ENCODE results near the gene OTUD7B.

Gene OTUD7B

GRCh38 chr1:149915429-149916192 lies 94.9 kb downstream of the OTUD7B start:
- TF ChIP-seq TSHZ2 (CRISPR knock-in tag; IDR thresholded peaks at IDR 0.05): no peak
- TF ChIP-seq ZC3H10 (CRISPR knock-in tag; IDR thresholded peaks at IDR 0.05): no peak
- TF ChIP-seq ZFP3 (CRISPR knock-in tag; IDR thresholded peaks at IDR 0.05): no peak
- no peak for TF ChIP-seq ZFP30 (CRISPR knock-in tag; IDR thresholded peaks at IDR 0.05)
- TF ChIP-seq ARNTL (CRISPR knock-in tag; IDR thresholded peaks at IDR 0.05; ENCODE audit: borderline replicate concordance, low read depth): no peak
- TF ChIP-seq ZNF565 (CRISPR knock-in tag; conservative IDR thresholded peaks at IDR 0.05; ENCODE audit: low read depth): no peak
- no peak for TF ChIP-seq CREB5 (CRISPR knock-in tag; IDR thresholded peaks at IDR 0.05; ENCODE audit: low read depth)
- TF ChIP-seq BACH2 (CRISPR knock-in tag; IDR thresholded peaks at IDR 0.05; ENCODE audit: borderline replicate concordance): no peak
- TF ChIP-seq PPARA (CRISPR knock-in tag; IDR thresholded peaks at IDR 0.05; ENCODE audit: borderline replicate concordance): no peak
- TF ChIP-seq SNAI2 (CRISPR knock-in tag; IDR thresholded peaks at IDR 0.05): no peak
- no peak for TF ChIP-seq RARB (CRISPR knock-in tag; IDR thresholded peaks at IDR 0.05)
- no peak for TF ChIP-seq ZNF70 (CRISPR knock-in tag; IDR thresholded peaks at IDR 0.05)
- no peak for TF ChIP-seq CSRNP3 (CRISPR knock-in tag; IDR thresholded peaks at IDR 0.05)
- TF ChIP-seq ESRRG (CRISPR knock-in tag; IDR thresholded peaks at IDR 0.05): no peak
- TF ChIP-seq TCF4 (CRISPR knock-in tag; IDR thresholded peaks at IDR 0.05; ENCODE audit: borderline replicate concordance): no peak
- TF ChIP-seq OSR1 (CRISPR knock-in tag; IDR thresholded peaks at IDR 0.05): no peak
- TF ChIP-seq CSDC2 (CRISPR knock-in tag; IDR thresholded peaks at IDR 0.05): no peak
- no peak for TF ChIP-seq POU6F1 (CRISPR knock-in tag; IDR thresholded peaks at IDR 0.05; ENCODE audit: borderline replicate concordance, low read depth)
- ATAC-seq: no peak

- no peak for ATAC-seq
- no peak for TF ChIP-seq ZFP30 (CRISPR knock-in tag; IDR thresholded peaks at IDR 0.05)
- no peak for TF ChIP-seq TCF4 (CRISPR knock-in tag; IDR thresholded peaks at IDR 0.05; ENCODE audit: borderline replicate concordance)
- no peak for TF ChIP-seq OSR1 (CRISPR knock-in tag; IDR thresholded peaks at IDR 0.05)
- no peak for TF ChIP-seq POU6F1 (CRISPR knock-in tag; IDR thresholded peaks at IDR 0.05; ENCODE audit: borderline replicate concordance, low read depth)
- TF ChIP-seq ISL1 (CRISPR knock-in tag; IDR thresholded peaks at IDR 0.05): no peak
- TF ChIP-seq ZNF565 (CRISPR knock-in tag; conservative IDR thresholded peaks at IDR 0.05; ENCODE audit: low read depth): no peak
- TF ChIP-seq ZNF8 (CRISPR knock-in tag; IDR thresholded peaks at IDR 0.05): no peak
- TF ChIP-seq ARNTL (CRISPR knock-in tag; IDR thresholded peaks at IDR 0.05; ENCODE audit: borderline replicate concordance, low read depth): no peak
These were observed 96.0 kb downstream of the OTUD7B start for GRCh38 chr1:149914545-149914944.

- no peak for ATAC-seq
- TF ChIP-seq ISL1 (CRISPR knock-in tag; IDR thresholded peaks at IDR 0.05): no peak
- TF ChIP-seq ESRRG (CRISPR knock-in tag; IDR thresholded peaks at IDR 0.05): no peak
- no peak for TF ChIP-seq BACH2 (CRISPR knock-in tag; IDR thresholded peaks at IDR 0.05; ENCODE audit: borderline replicate concordance)
- TF ChIP-seq GLIS3 (CRISPR knock-in tag; IDR thresholded peaks at IDR 0.05): no peak
- no peak for TF ChIP-seq PATZ1 (CRISPR knock-in tag; IDR thresholded peaks at IDR 0.05; ENCODE audit: borderline replicate concordance)
- no peak for TF ChIP-seq CSRNP3 (CRISPR knock-in tag; IDR thresholded peaks at IDR 0.05)
- TF ChIP-seq CREB5 (CRISPR knock-in tag; IDR thresholded peaks at IDR 0.05; ENCODE audit: low read depth): no peak
- no peak for TF ChIP-seq TOX (CRISPR knock-in tag; IDR thresholded peaks at IDR 0.05; ENCODE audit: borderline replicate concordance)
- no peak for TF ChIP-seq OSR1 (CRISPR knock-in tag; IDR thresholded peaks at IDR 0.05)
These were observed 103.9 kb downstream of the OTUD7B start for GRCh38 chr1:149906570-149907075.
